ENCODE results near the gene PSMC6. TPM values are rescaled to one million over a fixed set of nuclear protein-coding genes. Genes with fewer than 3 reads are reported as not detected.
"Not testable (repeated sequence)": the region's sequence is repeated elsewhere in the genome, so short reads cannot be mapped to it uniquely, and the experiment has no call there.

PSMC6 gene
- total RNA-seq, 1 experiment from 2014 or later, result 83.0 TPM

DNA sequence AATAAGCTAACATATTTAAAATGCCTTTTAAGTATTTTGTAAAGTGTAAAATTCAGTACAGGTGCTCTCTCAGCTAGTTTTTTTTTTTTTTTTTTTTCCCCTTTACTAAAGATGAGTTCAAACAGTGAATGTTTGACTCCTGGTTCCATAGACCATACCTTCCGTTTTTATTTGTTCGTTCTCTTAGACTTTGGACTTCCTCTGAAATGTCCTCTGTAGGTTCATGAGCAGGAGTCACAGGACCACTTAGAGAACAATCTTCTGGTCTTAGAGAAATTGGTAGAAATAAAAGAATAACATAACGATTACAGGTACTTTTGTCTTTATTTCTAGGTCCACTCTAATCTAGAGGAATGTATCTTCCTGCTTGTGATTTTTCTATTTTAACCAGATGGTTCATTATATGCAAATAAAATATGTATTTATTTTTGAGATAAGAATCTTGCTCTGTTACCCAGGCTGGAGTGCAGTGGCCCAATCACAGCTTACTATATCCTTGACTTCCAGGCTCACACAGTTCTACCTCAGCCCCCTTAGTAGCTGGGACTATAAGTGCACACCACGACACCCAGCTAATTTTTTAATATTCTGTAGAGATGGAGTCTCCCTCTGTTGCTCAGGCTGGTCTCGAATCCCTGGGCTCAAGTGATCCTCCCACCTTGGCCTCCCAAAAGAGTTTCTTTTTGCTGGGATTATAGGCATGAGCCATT is 48.8 kb downstream of the PSMC6 start:
- Histone ChIP-seq H4K20me1 (ENCODE audit: insufficient read depth) (no peaks in the 10 kb centered on the region), H3K79me2 (ENCODE audit: low read depth) (no peaks in the 10 kb centered on the region), H3K9me3 (ENCODE audit: insufficient read depth, low read depth) (no peaks in the 10 kb centered on the region; the same call in 1 of the 2 replicates), H3K4me3 (no peak overlapping the region), H2AFZ (no peak overlapping the region), H3K27ac (no peak overlapping the region), H3K4me2 (no peak overlapping the region), H3K36me3 (ENCODE audit: low read depth) (no peaks in the 10 kb centered on the region), H3K27me3 (ENCODE audit: insufficient read depth, low read depth) (no peaks in the 10 kb centered on the region), H3K4me1 (replicated peaks; ENCODE audit: insufficient read depth) (no peaks in the 10 kb centered on the region), H3F3A (ENCODE audit: insufficient read depth, low read depth) (no peaks in the 10 kb centered on the region), H3K9me2 (ENCODE audit: insufficient read depth) (no peaks in the 10 kb centered on the region)
- BruUV-seq (replicated peaks), result no TSS peak
- CTCF ChIA-PET, result interaction anchor here (0.6 kb wide), 1 partner anchor 1592 kb away, joined by 3 read pairs; no protein-coding TSS in a partner anchor
- POLR2A ChIA-PET (ENCODE audit: unreplicated experiment), result no interaction called here
- intact Hi-C loops (cut with micrococcal nuclease; ENCODE audit: unreplicated experiment), result no loop called here
- TF ChIP-seq, protein P1, sequence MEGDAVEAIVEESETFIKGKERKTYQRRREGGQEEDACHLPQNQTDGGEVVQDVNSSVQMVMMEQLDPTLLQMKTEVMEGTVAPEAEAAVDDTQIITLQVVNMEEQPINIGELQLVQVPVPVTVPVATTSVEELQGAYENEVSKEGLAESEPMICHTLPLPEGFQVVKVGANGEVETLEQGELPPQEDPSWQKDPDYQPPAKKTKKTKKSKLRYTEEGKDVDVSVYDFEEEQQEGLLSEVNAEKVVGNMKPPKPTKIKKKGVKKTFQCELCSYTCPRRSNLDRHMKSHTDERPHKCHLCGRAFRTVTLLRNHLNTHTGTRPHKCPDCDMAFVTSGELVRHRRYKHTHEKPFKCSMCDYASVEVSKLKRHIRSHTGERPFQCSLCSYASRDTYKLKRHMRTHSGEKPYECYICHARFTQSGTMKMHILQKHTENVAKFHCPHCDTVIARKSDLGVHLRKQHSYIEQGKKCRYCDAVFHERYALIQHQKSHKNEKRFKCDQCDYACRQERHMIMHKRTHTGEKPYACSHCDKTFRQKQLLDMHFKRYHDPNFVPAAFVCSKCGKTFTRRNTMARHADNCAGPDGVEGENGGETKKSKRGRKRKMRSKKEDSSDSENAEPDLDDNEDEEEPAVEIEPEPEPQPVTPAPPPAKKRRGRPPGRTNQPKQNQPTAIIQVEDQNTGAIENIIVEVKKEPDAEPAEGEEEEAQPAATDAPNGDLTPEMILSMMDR (conservative IDR thresholded peaks at IDR 0.05), result no peak
- TF ChIP-seq EZH2 (IDR thresholded peaks at IDR 0.05; ENCODE audit: low read depth), result no peak
- DNase-seq, result no peak

DNA sequence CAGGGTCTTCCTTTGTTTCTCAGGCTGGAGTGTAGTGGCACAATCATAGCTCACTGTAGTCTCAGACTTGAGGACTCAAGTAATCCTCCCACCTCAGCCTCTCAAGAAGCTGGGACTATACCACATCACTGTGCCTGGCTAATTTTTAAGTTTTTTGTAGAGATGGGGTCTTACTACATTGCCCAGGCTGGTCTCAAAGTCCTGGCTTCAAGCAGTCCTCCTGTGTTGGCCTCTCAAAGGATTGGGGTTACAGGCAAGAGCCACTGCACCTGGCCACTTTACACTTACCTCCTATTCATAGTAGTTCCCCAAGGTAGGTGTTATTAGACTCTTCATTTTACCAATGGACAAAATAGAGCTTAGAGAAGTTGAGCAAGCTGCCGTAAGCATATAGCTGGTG is 52.1 kb downstream of the PSMC6 start:
- H4K20me1 ChIP-seq (ENCODE audit: insufficient read depth), result no peaks in the 10 kb centered on the region

DNA sequence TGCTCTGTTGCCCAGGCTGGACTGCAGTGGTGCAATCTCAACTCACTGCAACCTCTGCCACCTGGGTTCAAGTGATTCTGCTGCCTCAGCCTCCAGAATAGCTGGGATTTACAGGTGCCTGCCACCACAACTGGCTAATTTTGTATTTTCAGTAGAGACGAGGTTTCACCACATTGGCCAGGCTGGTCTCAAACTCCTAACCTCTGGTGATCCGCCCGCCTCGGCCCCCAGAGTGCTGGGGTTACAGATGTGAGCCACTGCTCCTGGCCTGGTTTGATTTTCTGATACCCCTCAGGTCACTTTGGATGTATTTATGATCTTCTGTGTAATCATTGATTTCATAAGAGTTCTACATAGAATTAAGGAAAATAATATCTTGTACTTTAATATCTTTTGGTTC is 55.9 kb downstream of the PSMC6 start:
- H3K36me3 ChIP-seq (ENCODE audit: low read depth); H3K9me3 ChIP-seq (ENCODE audit: insufficient read depth, low read depth): not testable (repeated sequence)

More for the DNA sequence above, 52.1 kb downstream of the PSMC6 start:
- BruUV-seq (replicated peaks), result no TSS peak
- H3K4me1 ChIP-seq (replicated peaks; ENCODE audit: insufficient read depth), result no peaks in the 10 kb centered on the region
- H3K9me3 ChIP-seq (ENCODE audit: insufficient read depth, low read depth), result no peaks in the 10 kb centered on the region
- H3K79me2 ChIP-seq (ENCODE audit: low read depth), result no peaks in the 10 kb centered on the region
- H3K4me2 ChIP-seq, result no peak overlapping the region
- no peaks in the 10 kb centered on the region for H3K27me3 ChIP-seq (ENCODE audit: insufficient read depth, low read depth)
- no peak overlapping the region for H3K27ac ChIP-seq
- H3K36me3 ChIP-seq (ENCODE audit: low read depth), result no peaks in the 10 kb centered on the region
- no peaks in the 10 kb centered on the region for H3F3A ChIP-seq (ENCODE audit: insufficient read depth, low read depth)
- H3K9me2 ChIP-seq (ENCODE audit: insufficient read depth), result no peaks in the 10 kb centered on the region
- intact Hi-C loops (cut with micrococcal nuclease; ENCODE audit: unreplicated experiment), result no loop called here
- H2AFZ ChIP-seq, result no peak overlapping the region
- no peak overlapping the region for H3K4me3 ChIP-seq
- POLR2A ChIA-PET (ENCODE audit: unreplicated experiment), result no interaction called here
- CTCF ChIA-PET, result no interaction called here
- TF ChIP-seq, protein P1 (conservative IDR thresholded peaks at IDR 0.05), result no peak
- TF ChIP-seq EZH2 (IDR thresholded peaks at IDR 0.05; ENCODE audit: low read depth), result no peak
- DNase-seq, result no peak

More for the DNA sequence above, 55.9 kb downstream of the PSMC6 start:
- intact Hi-C loops (cut with micrococcal nuclease; ENCODE audit: unreplicated experiment); H3K79me2 ChIP-seq (ENCODE audit: low read depth); H3K27me3 ChIP-seq (ENCODE audit: insufficient read depth, low read depth); H3K4me1 ChIP-seq (replicated peaks; ENCODE audit: insufficient read depth); H4K20me1 ChIP-seq (ENCODE audit: insufficient read depth); H3K4me2 ChIP-seq; H2AFZ ChIP-seq; H3F3A ChIP-seq (ENCODE audit: insufficient read depth, low read depth); BruUV-seq (replicated peaks); H3K9me2 ChIP-seq (ENCODE audit: insufficient read depth); DNase-seq; CTCF ChIA-PET; H3K27ac ChIP-seq; H3K4me3 ChIP-seq: not testable (repeated sequence)
- POLR2A ChIA-PET (ENCODE audit: unreplicated experiment), result interaction anchor here (0.6 kb wide), 1 partner anchor 63 kb away, joined by 11 read pairs; no protein-coding TSS in a partner anchor
